Measurements from ENCODE around the gene HIGD2A.
"Not testable (repeated sequence)": the region's sequence is repeated elsewhere in the genome, so short reads cannot be mapped to it uniquely, and the experiment has no call there.

The HIGD2A gene

GRCh38 chr5:176394096-176394495 lies 5.5 kb downstream of the HIGD2A start:
- in situ Hi-C loops (cut with MboI; ENCODE audit: low sequenced_read_pairs) = no loop called here

GRCh38 chr5:176394881-176395675 lies 6.5 kb downstream of the HIGD2A start:
- in situ Hi-C loops (cut with MboI; ENCODE audit: low sequenced_read_pairs) = no loop called here

- in situ Hi-C loops (cut with MboI; ENCODE audit: low sequenced_read_pairs) = no loop called here
Observed at GRCh38 chr5:176396330-176396729, 7.8 kb downstream of the HIGD2A start.

DNA sequence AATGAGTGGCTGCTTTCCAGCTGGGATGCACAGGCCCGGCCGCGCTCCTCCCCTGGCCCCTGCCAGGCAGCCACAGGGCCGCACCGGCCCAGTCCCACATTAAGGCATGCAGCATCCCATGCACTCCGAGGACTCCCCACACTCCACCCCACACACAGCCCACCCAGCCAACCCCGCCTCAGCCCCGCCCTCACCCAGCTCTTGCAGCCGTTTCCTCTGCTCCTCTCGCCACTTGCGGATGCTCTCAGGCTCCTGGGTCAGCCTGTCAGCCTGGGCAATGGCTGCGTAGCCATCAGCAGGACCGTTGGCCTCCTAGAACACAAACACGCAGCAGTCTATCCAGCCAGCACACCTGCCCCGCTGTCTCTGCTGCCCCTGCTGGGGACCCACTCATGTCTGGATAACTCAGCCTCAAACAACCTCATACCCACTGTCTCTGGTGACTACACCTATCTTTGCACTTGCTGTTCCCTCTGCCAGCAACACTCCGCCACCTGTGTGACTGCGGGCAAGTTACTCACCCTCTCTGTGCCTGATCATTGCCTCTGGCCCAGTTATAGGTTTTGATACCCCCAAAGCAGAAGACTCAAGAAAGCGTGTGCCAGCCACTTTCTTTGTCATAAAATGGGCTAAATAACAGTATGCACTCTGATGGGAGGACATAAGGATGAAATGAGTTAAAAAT lies 9.3 kb downstream of the HIGD2A start:
- in situ Hi-C loops (cut with MboI; ENCODE audit: low sequenced_read_pairs) = no loop called here

DNA sequence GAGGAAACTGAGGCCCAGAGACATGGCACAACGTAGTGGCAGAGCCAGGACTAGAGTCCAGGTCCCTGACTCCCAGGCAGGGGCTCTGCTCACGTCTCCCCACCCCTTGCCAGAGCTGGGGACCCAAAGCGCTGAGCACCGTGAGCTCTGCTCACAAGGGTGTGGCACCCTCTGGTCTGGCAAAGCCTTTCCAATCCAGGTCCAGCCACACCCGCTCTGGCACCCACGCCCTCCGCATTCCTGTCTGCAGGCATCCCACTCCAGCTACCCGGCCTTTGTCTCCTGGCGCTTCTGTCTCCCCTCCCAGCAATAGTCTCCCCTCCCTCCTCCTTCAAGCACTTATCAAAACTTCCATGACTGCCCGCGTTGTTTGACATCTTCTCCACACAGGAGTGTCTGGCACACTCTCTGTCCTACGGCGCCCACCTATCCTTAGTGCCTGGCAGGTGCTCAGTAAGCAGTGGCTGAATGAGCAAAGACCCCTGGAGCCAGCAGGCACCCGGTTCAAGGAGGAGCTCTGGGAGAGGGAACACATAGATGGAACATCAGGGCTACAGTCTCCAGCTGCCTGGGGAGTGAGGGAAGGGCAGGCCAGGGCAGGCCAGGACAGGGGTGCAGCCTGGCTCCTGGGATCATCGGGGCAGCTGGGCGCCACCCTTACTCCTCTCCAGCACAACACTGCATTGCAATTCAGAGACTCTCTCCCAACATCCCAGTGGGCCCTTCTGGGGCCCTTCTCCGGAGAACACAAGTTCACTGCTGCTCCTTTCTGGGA lies 12.0 kb downstream of the HIGD2A start:
- in situ Hi-C loops (cut with MboI; ENCODE audit: low sequenced_read_pairs) = no loop called here

DNA sequence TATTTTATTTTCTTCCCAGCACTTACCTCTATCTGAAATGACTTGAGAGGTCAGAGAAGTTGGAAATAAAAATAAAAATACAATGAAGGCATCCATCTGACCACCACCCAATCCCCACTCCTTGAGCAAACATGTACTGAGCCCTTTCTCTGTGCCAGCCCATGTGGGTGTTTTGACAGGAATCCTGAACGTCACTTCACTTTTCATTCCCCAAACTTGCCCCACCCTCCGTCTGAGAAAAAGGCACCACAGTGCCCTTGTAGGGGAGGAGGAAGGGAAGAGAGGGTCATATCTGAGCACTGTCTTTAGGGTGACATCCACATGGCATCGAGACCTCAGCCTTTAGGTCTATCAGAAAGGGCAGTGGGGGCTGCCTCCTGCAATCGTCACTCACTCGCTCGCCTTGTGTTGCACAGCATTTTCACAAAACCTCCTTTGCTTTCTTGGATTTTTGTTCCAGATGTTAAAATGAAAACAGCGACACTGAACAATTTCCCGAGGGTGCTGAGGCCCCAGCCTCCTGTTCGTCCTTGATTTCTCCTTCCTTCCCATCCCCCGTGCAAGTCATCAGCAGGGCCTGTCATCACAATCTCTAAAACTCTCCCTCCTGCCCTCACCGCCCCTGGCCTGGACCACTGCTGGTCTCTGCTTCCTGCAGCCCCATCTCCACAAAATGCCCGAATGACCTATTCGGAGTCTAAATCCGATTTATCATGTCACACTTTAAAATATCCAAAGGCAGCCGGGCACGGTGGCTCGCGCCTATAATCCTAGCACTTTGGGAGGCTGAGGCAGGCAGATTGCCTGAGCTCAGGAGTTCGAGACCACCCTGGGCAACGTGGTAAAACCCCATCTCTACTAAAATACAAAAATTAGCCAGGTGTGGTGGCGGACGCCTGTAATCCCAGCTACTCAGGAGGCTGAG lies 13.0 kb downstream of the HIGD2A start:
- in situ Hi-C loops (cut with MboI; ENCODE audit: low sequenced_read_pairs) = no loop called here

DNA sequence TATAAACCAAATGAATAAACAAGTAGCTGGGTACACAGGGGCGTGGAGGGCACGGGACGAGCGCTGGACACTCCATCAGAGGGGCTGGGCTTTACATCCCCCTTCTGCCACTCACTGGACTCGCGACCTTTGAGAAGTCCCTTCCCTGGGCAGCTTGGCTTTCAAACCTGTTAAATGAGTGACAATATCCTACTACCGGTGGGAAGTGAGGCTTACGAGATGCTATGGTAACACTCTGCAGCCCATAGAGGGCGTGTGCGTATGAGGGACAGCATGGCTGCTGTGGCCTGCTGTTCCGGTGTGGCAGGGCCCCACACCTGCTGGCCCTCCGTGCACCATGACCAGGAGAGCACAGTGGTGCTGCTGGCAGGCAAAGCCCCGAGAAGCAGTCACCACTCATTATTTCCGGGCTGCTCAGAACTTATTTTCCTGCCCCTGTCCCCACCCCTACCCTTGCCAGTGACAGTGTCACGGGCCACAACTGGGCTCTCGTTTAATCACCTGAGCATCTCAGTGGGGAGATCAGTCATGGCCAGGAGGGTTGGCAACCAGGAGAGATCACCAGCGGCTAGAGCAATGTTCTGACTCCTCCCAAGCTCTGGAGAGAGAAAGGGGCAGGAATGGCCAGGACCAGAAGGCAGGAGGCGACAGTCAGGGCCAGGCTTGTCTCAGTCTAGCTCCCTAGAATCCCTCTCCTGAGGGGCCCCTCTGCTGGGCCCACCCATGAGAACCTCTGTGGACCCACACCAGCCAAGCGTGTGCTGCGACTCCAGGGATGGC lies 17.3 kb downstream of the HIGD2A start:
- in situ Hi-C loops (cut with MboI; ENCODE audit: low sequenced_read_pairs) = no loop called here

- in situ Hi-C loops (cut with MboI; ENCODE audit: low sequenced_read_pairs) = no loop called here
Observed at GRCh38 chr5:176406436-176407052, 18.0 kb downstream of the HIGD2A start.

DNA sequence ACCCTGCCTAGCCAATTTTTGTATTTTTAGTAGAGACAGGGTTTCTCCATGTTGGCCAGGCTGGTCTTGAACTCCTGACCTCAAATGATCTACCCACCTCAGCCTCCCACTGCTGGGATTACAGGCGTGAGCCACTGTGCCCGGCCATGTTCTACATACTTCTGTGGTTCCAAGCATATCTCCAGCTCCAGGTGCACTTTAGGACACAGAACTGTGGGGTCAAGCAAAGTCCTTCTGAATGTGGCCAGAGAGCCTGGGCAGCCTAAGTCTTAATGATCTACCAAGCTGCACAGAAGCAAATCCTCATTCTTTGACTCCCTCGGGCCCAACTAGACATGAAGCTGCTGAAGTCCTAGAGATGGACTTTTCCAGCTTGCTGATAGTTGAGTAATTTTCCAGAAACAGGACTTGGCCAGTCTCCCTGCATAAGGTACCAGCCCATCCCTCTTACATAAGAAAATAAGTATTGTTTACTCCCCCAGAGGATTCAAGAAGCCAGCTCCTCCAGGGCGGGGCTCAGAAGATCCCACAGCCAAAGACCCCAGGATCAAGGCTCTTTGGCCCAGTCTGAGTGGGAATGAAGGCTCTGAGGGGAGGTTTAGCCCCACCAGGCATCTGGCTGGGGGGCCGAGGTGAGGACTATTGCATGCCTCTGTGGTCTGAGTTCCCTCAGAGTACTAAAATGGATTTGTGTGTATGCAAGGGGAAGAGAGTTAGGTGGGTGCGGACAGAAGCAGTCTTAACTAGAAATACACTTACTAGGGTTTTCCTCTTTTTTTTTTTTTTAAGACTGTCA lies 19.1 kb downstream of the HIGD2A start:
- in situ Hi-C loops (cut with MboI; ENCODE audit: low sequenced_read_pairs) = no loop called here

DNA sequence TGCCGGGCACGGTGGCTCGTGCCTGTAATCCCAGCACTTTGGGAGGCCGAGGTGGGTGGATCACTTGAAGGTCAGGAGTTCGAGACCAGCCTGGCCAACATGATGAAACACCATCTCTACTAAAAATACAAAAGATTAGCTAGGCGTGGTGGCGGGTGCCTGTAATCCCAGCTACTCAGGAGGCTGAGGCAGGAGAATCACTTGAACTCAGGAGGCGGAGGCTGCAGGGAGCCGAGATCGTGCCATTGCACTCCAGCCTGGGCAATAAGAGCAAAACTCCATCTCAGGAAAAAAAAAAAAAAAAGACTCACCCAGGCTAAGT lies 19.7 kb downstream of the HIGD2A start:
- in situ Hi-C loops (cut with MboI; ENCODE audit: low sequenced_read_pairs) = not testable (repeated sequence)

- in situ Hi-C loops (cut with MboI; ENCODE audit: low sequenced_read_pairs) = no loop called here
Observed at GRCh38 chr5:176408590-176408989, 20.0 kb downstream of the HIGD2A start.

- in situ Hi-C loops (cut with MboI; ENCODE audit: low sequenced_read_pairs) = no loop called here
Observed at GRCh38 chr5:176409765-176410164, 21.2 kb downstream of the HIGD2A start.

DNA sequence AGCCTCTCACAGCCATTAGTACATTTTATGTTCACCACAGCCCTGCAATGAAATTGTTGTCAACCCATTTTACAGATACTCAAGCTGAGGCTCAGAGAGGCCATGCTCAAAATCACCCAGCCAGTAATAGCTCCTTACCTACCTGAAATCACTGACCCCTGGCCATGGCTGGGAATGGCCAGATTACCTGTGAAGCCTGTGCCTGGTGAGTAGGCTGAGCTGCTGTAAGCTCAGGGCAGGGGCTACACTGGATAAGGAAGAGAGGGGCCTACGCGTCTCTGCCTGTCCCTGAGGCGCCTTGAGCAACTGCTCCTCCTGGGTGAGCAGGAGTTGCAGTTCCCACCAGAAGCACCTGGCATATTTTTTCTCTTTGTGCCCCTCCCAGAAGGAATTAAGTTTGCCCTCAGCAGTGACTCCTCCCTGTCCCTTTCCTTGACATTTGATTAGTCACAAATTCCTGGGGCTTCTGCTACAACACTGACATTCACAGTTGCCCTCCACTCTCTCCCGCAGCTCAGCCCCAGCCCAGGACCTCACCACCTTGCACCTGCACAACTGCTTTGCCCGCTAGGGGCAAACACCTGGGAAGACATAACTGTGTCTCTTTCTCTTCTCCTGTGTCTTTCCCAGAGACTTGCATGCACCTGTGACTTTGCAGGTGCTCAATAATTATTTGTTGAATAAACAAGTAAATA lies 22.1 kb downstream of the HIGD2A start:
- in situ Hi-C loops (cut with MboI; ENCODE audit: low sequenced_read_pairs) = no loop called here

DNA sequence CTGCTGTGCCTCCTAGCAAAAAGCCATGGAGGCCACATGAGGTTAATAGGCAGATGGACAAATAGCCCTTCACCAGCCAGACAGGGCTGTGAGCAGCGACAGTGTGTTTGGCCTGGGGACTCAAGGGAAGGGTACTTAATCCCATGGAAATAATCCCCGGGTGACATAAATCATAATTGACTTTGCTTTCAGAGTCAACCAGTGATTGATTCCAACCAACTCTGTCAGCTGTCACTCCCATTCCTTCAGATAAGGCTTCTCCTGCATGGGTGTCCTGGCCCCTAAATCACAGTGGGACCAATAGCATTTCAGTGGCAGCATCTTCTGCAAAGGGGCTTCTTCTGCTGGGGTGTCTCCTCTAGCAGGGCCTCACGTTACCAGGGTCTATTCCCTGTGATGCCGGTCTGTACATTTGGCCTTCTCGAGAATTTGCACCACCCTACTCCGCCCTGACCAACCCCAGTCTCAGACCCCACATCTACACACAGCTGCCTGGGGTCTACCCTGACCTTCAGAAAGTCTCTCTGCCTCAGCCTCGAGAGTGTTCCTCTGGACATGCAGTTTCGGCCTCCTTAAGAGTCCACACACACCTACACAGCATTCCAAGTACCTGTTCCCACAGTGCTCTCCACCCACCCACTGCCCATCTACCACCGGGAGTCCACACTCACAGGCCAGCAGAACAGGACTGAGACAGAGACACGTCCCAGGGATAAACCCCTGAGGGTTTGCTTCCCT lies 24.1 kb downstream of the HIGD2A start:
- in situ Hi-C loops (cut with MboI; ENCODE audit: low sequenced_read_pairs) = no loop called here

- in situ Hi-C loops (cut with MboI; ENCODE audit: low sequenced_read_pairs) = no loop called here
Observed at GRCh38 chr5:176413255-176413565, 24.7 kb downstream of the HIGD2A start.

DNA sequence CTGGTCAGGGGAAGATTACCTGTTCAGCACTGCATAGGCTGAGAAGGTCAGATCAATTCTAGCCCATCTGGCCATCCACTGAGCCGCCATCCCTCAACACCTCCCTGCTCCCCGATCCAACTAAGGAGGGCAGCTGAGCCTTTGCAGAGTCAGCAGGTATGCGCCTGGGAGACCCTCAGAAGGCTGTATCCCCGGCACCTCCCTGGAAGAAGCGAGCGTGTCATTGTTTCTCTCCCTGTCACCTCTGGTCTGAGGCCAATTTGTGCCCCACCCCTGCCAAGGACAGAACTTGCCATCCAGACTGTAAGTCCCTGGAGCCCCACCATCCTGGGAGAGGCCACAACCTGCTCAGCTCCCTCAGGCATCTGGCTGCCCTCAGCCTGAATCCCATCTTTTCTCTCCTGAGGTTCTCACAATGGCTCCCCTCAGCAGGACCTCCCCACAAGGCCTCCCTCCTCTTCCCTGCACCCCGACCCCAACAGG lies 25.2 kb downstream of the HIGD2A start:
- in situ Hi-C loops (cut with MboI; ENCODE audit: low sequenced_read_pairs) = no loop called here

DNA sequence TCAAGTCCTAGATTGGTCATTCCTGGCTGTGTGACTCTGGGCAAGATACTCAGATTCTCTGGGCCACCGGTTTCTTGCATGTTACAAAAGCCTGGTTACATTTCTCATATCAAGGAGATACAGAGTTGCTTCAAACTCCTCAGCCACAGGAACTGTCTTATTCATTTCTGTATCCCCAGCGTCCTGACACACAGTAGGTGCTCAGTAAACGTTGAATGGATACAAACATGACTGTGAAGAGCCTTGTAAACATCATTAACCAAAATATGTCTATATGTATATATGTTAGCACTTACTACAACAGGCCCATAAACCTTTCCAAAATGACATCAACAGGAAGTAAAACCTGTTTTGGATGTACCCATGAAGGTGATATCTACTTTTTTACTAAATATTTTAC lies 26.2 kb downstream of the HIGD2A start:
- in situ Hi-C loops (cut with MboI; ENCODE audit: low sequenced_read_pairs) = no loop called here

Data from HL-60/S4 (cell line).